GM18909 (cell line): ENCODE measurements around the gene LYG1.
"Not testable (repeated sequence)": the region's sequence is repeated elsewhere in the genome, so short reads cannot be mapped to it uniquely, and the experiment has no call there.

ENCODE experiments used
- ATAC-seq: cut with Tn5 transposase; IDR thresholded peaks from one replicate; pipeline ENCODE4 v1.9.1; 2021; ENCODE audit warnings: mild to moderate bottlenecking; ENCODE audit not compliant: unreplicated experiment, poor library complexity

Gene LYG1

GRCh38 chr2:99301097-99301496 is at the start of gene LYG1:
LYG1 (minus strand) TSS chr2:99301197; CDS start chr2:99295670, 5,527 bp downstream.
- not testable (repeated sequence) for ATAC-seq

GRCh38 chr2:99350194-99350593 is 49.2 kb upstream of the LYG1 start:
- ATAC-seq = no peak

DNA sequence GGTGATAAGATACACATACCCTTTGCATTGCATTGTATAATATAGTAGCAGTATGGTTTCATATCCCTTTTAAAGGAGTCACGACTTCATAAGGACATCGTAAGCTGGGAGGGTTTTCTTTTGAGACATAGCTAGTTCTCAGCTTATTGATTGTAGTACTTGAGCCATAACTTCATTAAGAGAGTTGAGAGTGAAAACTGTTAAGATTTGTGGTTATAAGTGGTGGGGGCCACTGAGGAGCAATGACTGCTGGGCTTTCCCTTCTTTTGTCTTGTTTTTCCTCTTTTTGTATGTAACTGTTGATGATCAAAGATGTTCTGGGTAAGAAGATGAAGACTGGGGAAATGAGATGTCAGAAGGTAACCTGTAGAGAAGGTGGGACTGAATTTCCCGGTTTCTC is 47.2 kb upstream of the LYG1 start:
- no peak for ATAC-seq

- ATAC-seq = no peak
These were observed 45.2 kb upstream of the LYG1 start for GRCh38 chr2:99346218-99346617.

DNA sequence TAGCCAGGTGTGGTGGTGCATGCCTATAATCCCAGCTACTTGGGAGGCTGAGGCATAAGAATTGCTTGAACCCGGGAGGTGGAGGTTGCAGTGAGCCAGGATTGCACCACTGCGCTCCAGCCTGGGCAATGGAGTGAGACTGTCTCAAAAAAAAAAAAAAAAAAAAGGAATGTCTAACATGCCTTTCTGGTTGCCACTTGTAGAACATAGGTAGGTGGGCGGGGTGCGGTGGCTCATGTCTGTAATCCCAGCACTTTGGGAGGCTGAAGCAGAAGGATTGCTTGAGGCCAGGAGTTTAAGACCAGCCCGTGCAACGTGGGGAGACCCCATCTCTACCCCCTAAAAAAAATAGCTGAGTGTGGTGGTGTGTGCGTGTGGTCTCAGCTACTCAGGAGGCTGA is 44.4 kb upstream of the LYG1 start:
- not testable (repeated sequence) for ATAC-seq

DNA sequence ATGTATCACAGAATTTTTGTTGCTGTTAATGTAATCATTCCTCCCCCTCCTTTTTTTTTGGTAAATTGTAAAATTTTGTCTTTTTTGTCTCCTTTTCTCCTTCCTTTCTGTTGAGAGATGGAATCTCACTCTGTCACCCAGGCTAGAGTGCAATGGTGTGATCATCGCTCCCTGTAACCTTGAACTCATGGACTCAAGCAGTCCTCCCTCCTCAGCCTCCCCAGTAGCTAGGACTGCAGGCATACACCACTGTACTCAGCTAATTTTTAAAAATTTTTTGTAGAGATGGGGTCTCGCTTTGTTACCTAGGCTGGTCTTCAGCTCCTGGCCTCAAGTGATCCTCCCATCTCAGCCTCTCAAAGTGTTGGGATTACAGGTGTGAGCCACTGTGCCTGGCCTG is 41.5 kb upstream of the LYG1 start:
- ATAC-seq = no peak

GRCh38 chr2:99340669-99341236 is 39.8 kb upstream of the LYG1 start:
- ATAC-seq = no peak

DNA sequence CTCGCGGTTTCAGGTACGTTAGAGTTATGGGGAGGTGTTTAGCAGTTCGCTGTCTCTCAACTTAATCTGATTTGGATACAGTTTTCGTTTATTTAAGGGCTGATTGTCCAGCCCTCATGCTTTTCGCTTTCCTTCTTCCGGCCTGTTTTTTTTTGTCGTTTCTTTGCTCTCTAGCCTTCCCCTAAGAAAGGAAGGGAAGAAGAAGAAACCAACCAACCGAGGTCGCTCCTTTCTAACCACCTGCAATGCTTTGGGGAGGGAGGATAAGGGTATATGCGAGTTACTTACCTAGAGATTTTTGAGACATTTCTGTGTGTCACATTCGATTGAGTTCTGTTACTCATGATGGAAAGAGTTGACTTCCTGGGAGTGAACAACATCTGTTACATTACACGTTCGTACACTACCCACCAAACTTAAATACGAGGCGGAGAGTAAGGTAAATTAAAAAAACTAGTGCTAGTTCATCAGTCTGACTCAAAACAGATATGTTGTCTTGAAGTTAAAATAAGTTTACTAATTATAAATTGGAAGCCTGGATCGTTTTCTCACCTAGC is 37.1 kb upstream of the LYG1 start:
- ATAC-seq = no peak

DNA sequence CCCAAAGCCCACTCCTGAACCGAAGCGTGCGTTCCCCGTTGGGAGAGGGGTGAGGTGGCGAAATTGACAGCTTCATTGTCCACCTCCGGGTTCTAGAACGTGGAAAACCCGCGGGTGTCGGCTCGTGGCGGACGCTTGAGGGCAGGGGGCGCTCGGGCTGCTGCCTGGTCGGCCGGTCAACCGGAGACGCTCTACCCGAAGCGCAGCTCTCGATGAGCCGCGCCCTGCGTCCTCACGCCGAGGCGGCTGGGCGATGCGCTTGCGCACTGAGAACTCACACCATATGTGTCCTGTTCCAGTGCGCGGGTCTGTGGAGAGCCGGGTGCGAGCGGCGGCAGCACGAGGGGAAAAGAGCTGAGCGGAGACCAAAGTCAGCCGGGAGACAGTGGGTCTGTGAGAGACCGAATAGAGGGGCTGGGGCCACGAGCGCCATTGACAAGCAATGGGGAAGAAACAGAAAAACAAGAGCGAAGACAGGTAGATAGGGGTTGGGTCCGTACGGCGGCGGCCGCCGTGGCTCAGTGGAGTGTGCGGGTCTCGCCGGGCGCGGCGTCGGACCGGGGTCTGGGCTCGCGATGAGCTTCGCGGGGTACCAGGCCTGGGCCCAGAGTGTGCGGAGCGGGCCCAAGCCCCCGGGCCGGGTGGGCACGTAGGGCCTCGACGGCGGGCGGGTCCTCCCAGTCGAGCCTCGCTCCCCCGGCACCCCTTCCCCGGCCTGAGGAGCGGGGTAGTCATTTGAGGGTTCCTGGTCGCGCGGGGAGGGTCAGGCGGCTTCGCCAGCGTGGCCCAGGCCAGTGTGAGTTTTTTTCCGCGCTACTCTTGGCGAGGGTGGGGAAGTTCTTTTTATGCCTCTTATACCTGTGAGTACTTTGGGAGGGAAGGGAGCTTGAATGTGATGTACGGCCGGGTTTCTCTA is 36.4 kb upstream of the LYG1 start, which contains the start of gene EIF5B:
TSS of gene EIF5B (plus strand) at position 277 of the 916 bp plus-strand sequence. CDS start at position 443, 166 bp downstream.
- peak; percentile 65 for ATAC-seq

DNA sequence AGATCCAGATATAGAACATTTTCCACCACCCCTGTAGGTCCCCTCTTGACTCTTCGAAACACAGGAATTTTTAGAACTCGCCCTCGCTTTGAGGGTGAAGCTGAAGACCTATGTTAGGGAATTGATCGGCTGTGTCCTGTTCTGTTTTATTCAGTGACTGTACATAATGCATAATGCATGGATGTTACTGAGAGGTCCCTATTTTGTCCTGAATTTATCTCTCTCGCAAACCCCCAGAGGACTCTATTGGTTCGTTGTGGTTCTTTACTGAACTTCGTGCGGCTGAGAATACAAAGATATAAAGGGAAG is 35.8 kb upstream of the LYG1 start:
- ATAC-seq = peak; percentile 7

- peak; percentile 79 for ATAC-seq
These were observed 35.2 kb upstream of the LYG1 start, which contains the start of gene TXNDC9 for GRCh38 chr2:99335911-99336803. TXNDC9 (minus strand) TSS chr2:99336333; CDS start chr2:99333210, 3,123 bp downstream.

DNA sequence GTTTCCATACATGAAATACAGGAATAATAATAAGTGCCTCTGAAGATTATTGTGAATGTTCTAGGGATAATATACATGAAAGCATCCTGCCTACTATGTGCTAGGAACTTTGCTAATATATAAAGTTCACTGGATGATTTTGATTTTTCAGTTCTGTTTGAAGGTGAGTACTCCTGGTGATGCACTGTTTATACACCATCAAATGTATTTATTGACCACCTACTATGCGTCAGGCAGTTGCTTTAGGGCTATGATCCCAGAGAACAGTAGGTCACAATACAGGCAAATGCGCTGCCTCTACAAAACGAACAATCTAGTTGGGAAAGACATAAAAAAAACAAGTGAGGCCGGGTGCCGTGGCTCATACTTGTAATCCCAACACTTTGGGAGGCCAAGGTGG is 24.4 kb upstream of the LYG1 start:
- no peak for ATAC-seq

DNA sequence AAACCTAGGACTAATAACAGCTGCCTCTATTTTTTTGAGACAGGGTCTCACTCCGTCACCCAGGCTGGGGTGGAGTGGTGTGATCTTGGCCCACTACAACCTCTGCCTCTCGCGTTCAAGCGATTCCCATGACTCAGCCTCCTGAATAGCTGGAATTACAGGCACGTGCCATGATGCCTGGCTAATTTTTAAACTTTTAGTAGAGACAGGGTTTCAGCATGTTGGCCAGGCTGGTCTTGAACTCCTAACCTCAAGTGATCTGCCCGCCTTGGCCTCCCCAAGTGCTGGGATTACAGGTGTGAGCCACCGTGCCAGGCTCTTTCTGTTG is 16.8 kb upstream of the LYG1 start:
- ATAC-seq = not testable (repeated sequence)

DNA sequence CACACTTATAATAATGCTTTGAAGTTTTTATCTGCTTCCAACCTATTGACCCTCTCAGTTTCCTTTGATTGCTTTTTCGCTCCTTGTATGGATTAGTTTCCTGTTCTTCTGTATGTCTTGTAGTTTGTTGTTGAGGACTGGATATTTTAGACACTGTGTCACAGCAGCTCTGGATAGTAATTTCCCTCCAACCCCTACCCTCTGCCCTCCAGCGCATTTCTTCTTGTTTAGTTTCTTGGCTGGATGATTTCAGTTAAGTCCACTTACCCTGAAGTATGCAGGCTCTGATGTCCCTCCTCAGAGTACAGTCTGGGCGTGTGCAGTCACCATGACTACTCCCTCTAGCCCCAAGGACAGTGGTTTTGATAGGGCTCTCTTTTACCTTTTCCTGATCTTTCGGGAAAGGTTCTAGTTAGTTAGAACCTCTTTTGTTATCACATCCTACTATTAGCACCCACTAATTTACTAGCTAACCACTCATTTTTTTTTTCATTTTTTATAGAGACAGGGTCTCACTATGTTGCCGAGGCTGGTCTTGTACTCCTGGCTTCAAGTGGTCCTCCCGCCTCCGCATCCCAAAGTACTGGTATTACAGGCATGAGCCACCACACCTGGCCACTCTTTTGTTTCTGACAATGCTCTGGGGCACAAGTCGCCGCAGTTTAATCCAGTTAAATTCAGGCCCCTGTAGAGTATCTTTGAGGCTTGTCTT is 16.3 kb upstream of the LYG1 start:
- ATAC-seq = no peak

DNA sequence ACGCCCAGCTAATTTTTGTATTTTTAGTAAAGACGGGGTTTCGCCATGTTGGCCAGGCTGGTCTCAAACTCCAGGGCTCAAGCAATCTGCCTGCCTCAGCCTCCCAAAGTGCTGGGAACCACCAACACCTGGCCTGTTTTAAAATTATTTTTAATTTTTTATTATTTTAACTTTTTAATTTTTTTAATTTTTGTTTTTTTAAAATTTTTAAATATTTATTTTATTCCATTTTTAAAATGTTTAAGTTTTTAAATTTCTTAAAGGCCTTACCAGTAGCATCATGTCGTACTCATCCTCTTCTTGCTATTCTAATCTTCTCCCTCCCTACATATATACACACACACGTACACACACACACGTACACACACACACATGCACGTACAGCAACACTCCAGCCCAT is 1.4 kb downstream of the LYG1 start:
- ATAC-seq = no peak

- ATAC-seq = no peak
These were observed 3.0 kb downstream of the LYG1 start for GRCh38 chr2:99297994-99298393.

GRCh38 chr2:99285526-99285925 is 15.5 kb downstream of the LYG1 start:
- ATAC-seq = no peak

DNA sequence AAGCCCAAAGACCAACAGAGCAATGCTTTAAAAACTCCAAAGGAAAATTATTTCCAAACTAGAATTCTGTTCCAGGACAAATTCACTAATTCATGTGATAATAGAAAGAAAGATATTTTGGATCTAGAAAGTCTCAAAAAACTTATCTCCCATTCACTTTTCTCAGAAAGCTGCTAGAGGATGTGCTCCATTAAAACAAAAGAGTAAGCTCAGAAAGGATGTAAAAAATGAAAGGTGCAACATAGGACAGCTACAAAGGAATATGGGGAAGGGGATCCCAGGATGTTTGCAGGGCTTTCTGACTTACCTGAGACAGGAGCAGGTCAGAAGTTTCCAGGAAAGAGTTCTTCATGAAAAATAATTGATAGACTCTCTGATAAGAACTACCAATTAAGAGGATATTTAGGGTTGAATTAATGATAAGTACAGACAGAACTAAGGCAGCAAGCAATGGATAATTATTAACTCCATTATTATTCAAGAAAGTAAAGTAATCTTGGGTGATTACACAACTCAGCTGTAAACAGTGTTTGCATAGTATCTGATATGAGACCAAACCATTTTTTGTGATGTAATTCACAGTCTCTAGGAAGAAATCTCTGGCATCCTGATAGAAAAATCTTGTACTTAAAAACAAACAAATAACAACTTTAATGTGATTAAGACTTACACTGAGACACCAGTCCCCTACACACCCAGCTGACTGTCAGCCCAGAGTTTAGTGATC is 20.9 kb downstream of the LYG1 start:
- no peak for ATAC-seq

GRCh38 chr2:99278793-99279291 is 22.2 kb downstream of the LYG1 start:
- ATAC-seq = no peak
